ENCODE measurements around the gene LZTR1.

LZTR1 gene

DNA sequence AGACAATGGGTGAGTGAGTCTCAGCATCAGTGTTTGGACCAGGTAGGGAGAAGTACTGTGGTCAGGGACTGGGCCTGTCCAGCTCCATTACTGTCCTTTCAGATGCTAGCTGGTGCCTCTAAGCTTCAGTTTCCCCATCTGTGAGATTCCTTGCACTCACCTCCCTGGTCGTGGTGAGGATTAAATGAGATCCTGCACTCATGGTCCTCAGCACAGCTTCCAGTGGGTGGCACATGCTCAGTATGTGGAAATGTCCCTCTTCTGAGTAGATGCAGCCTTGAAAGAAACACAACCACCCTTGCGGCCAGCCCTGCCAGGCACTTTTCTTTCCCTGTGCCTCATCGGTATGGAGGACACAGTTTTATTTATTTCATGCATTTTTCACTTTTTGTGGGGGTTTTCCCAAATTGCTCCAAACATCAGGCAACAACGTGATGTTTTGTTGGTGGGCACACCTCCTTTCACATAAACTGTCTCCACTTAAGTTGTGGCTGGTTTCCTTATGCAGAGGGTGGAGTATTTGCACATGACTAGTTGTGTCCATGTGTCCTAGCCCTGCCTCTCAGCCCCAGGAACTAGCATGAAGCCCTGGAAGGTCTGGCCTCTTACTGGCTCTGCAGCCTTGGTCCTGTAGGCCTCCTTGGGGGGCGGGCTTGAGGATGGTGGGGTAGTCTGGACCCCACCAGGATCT lies 1.1 kb downstream of the LZTR1 start:
- no peak for DNase-seq

DNA sequence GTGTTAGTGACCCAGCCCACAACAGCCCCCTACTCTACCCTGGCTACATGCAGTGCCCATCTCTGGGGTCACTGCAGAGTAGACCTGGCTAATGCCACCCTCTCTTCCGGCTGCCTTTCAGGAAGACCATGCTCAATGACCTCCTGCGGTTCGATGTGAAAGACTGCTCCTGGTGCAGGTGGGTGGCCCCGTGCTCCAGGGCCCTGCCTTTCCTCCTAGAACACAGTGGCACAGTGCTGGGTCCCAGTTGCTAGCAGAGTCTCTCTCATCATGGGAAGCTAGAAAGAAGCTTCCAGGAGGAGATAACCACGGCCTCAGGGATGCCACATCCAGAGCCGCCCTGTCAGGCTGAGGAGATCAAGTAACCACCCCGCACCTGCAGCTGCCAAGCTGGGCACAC lies 3.6 kb downstream of the LZTR1 start:
- no peak for DNase-seq

DNA sequence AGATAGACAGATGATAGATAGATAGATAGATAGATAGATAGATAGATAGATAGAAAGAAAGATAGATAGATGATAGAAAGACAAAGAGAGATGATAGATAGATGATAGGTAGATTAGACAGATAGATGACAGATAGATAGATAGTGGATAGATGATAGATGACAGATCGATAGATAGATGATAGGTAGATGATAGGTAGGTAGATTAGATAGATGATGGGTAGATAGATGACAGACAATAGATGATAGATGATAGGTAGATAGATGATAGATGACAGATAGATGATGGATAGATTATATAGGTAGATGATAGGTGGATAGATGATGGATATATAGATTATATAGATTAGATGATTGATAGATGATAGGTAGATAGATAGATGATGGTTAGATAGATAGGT lies 4.3 kb downstream of the LZTR1 start:
- DNase-seq = no peak

DNA sequence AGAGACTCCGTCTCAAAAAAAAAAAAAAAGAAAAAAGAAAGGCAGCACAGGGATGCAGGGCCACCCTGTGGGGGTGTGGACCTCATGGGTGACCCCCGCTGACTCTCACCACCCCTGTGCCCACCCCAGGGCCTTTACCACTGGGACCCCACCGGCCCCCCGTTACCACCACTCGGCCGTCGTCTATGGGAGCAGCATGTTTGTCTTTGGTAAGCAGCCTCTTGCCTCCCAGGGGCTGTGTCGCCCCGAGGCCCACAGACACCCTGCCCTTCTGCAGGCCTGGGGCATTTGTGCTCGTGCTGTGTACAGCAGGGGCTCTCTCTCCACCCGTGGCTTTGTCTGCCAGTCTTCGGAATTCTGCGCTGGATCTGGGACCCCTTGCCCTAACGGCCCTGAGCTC lies 5.3 kb downstream of the LZTR1 start:
- no peak for DNase-seq

DNA sequence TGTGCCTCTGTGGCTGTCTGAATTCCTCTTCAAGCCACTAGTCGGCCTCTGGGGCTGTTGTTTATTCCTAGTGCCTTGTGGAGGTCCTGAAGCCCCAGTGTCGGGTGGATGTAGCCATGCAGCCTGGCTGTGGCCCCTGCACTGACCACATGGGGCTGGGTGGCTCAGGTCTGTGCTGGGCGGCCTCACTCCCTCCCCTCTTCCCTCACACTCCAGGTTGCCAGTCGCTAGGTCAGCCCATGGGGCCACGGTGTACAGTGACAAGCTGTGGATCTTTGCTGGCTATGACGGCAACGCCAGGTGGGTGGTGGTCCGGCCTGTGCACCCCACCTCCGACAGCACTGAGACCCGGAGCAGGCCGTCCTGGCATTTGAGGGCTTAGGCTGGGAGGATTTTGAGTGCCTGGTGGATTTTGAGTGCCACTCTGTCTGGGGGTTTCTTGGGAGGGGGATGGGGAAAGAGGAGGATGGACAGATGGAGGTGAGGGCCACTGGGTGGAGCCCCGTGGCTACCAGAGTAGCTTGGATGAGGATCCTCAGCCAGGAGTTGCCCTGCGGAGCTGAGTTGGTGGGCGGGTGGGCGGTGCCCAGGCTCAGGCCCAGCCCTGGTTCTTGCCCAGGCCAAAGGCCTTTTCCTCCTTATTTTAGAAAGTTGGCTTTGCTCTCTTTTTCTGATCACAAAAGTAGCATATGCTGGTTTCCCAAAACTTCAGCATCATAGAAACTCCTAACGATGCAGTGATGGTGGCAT lies 6.7 kb downstream of the LZTR1 start:
- DNase-seq = no peak

DNA sequence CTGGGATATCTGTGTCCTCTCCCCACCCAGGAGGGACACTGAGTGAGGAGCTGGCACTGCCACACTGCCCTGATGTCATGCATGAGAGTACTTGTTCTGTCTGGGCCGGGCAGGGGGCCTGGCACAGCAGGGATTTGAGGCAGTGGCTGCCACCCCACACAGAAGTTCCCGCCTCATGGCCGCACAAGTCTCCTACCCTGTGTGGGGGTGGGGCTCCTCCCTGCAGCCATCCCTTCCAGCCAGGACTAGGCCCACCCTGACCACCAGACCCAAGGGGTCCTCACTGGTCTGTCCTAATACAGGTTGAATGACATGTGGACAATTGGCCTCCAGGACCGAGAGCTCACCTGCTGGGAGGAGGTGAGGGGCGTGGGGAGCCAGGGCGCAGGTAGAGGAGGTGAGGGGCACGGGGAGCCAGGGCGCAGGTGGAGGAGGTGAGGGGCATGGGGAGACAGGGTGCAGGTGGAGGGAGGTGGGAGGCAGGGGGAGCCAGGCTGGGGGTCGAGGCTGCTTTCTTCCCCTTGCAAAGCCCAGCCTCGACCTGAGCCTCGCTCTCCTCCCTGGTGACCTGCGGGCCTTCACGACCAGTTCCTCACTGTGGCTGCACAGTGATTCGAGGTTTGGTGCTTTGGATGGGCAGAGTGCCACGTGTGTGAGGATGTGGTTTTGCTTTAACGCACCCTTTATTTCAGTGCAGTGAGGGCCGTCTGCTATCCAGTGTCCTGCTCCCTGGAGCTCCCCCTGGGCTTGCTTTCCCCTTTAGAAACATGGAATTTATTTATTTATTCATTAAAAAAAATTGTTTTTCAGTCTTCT lies 7.4 kb downstream of the LZTR1 start:
- no peak for DNase-seq

DNA sequence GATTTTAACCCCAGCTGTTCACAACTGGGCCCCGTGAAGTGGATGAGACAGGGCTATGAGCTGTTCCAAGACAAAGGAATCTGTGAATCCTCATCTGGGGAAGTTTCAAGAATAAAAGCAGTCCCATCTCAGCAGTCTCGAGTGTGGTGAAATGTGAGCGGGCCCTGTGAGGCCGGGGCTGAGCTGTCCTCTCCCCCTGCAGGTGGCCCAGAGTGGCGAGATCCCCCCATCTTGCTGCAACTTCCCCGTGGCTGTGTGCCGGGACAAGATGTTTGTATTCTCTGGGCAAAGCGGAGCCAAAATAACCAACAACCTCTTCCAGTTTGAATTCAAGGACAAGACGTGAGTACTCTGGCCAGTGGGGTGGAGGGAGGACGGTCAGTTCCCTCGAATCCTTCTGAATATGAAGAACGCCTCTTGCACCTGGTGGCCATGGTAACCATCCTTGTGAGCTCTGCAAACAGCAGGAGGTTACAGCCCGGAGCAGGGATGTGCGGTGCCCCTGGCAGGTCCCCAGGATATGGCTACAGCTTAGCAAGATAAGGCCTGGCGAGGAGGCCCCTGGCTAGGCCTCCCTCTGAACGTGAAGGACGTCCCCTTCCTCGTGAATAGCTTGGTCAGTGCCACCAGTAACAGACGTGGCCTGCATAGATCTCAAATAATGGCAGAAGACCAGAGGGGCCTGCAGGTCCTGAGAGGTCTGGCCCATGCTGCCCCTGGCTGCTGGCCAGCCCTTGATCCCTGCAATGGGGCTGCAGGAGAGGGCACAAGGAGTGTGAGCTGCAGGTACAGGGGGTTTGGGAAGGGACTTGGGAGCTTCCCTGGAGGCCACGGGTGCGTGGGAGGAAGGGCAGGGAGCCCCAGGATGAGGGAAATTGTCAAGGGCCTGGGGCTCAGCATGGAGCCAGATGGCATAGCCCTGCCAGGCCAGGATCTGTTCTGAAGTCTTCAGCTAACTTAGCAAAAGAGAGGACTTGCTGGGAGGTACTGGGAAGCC lies 8.4 kb downstream of the LZTR1 start:
- no peak for DNase-seq

DNA sequence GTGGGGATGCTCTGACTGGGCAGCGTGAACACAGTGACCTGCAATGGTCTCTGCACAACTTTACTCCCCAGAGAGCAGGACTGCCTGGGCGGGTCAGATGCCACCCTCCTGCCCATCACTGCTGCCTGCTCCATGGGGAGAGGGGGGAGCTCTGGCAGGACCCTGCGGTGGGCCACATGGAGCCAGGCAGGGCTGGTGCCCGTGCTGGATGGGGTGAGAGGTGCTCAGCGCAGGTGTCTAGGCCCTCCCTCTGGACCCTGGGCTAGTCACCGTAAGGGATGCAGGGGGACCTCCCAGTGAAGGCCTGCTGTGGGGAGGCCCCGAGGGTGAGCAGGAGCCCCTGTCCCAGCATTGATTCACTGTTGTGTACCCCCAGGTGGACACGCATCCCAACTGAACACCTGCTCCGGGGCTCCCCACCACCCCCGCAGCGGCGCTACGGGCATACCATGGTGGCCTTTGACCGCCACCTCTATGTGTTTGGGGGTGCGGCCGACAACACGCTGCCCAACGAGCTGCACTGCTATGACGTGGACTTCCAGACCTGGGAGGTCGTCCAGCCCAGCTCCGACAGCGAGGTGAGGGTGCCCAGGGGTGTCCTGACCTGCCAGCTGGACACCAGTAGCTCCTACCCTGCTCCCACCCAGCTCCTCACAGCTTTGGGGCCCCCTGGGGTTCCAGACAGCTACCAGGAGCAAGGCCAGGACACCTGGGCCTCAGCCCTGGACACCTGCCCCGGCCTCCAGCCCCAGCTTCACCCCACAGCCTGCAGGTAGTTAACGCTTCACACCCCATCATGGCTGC lies 9.4 kb downstream of the LZTR1 start:
- no peak for DNase-seq

DNA sequence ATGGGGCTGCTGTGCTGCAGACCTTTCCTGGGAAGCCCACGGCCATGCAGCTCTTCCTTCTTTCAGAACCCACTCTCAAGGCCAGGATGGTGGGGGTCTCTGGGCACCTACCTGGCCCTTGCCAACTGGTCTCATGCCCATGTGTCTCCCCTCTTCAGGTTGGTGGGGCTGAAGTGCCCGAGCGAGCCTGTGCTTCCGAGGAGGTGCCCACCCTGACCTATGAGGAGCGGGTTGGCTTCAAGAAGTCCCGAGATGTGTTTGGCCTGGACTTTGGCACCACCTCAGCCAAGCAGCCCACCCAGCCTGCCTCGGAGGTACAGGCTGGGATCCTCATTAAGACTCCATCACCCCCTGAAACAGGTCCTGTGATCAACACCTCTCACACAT lies 10.0 kb downstream of the LZTR1 start:
- no peak for DNase-seq

DNA sequence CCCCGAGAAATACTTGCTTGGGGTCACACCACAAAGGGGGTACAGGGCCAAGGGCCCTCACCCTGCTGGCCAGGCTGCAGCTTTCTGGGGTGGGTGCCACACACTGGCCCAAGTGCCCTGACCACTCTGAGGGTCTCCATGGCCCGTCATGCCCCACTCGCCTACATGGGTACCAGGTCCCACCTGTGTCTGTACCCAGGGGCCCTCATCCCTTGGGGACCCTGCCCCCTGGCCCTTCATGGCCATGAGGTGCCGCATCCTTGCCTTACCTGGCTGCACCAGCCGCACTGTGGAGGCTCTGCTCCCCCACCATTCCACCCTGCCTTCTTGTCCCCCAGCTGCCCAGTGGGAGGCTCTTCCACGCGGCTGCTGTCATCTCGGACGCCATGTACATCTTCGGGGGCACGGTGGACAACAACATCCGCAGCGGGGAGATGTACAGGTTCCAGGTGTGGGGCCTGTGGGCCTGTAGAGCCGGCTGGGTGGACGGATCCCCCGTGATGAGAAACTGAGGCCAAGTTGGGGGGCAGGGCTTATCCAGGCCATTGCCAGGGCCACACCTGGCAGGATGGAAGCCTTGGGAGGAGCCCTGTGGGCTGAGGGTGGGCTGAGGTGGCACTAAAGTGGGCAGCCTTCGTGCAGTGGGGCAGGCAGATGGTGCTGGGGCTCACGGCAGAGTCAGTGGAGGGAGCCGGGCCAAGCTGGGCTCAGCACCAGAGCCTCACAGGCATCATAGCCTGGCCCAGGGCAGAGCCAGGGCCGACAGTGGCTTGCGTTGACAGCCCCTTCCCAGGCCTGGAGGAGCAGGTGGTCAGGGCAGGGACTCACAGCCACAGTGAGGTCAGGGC lies 10.6 kb downstream of the LZTR1 start:
- no peak for DNase-seq

DNA sequence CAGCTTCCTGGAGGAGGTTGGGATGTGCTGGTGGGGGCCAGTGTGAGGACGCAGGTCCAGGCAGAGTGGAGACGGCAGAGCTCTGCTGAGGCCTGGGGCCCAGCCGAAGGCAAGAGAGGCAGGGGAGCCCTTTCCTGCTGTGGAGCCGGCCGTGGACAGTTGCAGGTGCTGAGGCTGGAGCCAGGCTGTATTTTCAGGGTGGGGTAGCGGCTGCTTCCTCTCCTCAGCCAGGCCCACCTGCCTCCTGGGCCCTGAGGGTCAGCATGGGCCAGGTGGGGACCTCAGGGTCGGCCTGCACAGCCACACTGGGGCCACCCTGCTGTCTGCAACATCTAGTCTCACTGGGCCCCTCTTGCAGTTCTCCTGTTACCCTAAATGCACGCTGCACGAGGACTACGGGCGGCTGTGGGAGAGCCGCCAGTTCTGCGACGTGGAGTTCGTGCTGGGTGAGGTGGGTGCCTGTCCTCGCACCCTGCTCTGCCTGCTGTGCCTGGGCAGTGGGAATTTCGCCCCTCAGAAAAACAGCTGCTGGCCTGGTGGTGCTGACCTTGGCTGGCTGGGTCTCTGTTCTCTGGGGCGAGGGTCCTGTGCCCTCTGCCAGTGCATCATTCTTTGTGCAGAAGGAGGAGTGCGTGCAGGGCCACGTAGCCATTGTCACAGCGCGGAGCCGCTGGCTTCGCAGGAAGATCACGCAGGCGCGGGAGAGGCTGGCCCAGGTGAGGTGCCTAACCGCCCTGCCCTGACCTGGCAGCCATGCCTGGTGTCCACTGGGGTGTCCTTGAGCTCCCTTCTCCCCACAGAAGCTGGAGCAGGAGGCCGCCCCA lies 11.4 kb downstream of the LZTR1 start:
- DNase-seq = no peak

DNA sequence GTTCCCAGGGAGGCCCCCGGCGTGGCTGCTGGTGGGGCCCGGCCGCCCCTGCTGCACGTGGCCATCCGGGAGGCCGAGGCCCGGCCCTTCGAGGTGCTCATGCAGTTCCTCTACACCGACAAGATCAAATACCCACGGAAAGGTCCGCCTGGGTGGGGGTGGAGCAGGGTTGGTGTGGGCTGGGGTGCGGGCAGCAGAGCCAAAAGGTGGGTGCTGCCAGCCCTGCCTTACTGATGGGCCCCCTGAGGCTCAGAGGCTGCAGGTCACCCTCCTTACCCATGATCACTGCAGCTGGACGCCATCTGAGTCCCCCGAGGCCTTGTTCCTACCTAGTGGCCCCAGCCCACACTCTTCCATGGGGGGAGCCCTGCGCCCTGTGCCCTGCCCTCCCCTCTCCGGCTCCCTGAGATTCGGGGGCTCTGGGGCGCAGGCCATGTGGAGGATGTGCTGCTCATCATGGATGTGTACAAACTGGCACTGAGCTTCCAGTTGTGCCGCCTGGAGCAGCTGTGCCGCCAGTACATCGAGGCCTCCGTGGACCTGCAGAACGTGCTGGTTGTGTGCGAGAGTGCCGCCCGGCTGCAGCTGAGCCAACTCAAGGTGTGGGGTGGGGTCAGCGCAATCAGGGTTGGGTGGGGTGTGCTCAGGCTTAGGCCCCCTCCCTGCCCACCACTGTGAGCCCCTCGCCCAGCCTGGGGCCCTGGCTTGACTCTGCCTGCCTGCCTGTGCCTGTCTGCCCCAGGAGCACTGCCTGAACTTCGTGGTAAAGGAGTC lies 12.2 kb downstream of the LZTR1 start:
- DNase-seq = no peak

DNA sequence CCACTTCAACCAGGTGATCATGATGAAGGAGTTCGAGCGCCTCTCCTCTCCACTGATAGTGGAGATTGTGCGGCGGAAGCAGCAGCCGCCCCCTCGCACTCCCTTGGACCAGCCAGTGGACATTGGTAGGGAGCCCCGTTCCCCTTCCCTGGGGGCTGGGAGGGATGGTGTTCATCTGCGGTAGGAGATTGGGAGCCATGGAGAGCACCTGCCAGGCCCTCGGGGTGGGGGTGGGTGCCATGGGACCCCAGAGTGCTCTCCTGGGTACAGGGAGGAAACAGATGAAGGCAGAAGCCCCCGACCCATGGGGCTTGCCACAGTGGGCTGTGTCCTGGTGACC lies 12.8 kb downstream of the LZTR1 start:
- no peak for DNase-seq

DNA sequence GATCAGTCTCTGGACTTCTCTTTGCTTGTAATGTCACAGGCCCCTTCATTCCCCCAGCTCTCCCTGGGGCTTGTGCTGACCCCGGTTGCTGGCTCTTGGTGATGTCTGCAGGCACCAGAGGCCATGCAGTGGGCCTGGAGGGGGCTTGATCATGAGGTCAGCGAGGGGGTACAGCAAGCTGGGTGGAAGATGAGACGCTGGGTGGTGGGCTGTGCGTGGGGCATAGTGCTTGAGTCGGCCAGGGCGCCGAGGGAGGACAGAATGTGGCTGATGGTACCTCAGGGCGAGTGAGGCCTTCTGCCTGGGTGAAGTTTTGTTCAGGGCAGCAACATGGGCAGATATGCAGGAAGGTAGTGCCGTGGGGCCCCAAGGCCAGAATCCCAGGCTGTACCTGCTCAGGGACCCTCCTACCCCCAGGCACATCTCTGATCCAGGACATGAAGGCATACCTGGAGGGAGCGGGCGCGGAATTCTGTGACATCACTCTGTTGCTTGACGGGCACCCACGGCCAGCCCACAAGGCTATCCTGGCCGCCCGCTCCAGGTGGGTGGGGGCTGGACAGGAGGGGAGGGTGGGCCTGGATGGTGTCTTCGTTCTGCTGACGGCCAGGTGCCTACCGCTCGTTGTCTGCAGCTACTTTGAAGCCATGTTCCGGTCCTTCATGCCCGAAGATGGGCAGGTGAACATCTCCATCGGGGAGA lies 13.4 kb downstream of the LZTR1 start:
- DNase-seq = no peak

DNA sequence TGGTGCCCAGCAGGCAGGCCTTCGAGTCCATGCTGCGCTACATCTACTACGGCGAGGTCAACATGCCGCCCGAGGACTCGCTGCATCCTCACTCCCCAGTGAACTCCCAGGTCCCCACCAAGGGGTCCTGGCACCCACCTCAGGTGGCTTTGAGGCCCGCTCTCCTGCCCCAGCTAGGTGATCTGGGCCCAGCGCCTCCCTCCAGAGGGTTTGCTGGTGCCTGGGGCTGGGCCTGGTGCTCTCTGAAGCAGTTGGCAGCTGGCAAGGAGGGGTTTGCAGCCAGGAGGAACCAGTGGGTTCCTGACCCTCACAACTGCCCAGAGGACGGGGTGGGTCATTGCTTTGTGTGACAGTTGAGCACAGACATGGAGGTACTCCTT lies 13.9 kb downstream of the LZTR1 start:
- no peak for DNase-seq

DNA sequence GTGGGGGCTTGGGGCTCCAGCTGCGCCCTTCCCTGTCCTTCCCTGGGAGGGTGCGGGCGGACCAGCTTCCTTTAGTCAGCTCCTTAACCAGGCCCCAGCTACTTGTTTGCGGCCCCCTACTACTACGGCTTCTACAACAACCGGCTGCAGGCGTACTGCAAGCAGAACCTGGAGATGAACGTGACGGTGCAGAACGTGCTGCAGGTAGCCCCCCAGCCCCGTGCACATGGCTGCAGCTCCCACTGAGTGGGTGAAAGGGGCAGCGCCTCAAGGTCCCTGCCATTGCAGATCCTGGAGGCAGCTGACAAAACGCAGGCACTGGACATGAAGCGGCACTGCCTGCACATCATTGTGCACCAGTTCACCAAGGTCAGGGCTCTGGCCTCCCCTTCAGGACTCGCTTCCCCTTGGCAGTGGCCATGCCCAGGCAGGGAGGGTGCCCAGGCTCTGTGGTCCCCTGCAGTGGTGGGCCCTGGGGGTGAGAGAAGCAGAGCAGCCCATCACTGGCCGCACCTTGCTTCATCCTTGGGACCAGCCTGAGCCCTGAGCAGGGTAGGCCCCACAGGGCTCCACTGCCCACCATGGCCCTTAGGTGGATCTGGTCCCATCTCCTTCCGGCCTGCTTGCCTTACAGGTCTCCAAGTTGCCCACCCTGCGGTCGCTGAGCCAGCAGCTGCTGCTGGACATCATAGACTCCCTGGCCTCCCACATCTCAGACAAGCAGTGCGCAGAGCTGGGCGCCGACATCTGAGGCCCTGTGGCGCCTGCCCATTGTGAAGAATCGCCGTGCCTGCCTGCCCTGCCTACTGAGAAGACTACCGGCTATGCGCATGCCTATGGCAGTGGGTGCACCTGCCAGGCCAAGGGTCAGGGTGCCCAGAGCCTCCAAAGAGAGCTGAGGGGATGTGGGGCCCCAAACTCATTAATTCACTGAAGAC lies 14.8 kb downstream of the LZTR1 start:
- no peak for DNase-seq

DNA sequence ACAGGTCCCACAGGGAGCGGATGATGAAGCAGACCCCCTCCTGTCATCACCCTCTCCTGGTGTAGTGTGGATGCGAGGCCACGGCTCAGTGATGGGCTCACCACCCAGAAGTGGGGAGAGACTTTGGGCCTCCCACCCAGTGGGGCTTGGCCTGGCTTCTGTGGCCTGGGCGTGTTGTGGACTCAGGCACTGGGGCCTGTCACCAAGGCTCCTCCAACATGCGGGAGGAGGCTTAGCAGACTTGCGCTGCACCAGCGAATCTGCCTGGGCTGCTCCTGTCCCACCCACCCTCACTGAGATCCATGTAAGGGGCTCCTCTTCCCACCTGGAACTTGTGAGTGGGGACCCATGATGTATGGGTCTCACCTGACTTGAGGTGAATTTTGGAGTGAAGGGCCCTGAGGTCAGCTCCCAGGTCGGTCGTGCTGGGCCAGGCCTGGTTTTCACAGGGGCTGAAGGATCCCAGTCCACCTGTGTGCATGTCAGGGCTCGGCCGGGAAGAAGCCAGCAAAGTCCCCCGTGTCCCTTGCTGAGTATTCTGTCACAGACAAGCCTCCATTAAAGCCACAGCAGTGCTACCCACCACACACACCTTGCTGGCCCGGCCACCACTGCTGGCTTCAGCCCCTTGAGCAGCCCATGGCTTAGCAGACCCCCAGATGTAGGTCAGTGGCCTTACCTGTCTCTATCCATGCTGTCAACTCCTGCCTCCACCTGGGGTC lies 15.6 kb downstream of the LZTR1 start:
- no peak for DNase-seq
